Bronchial epithelial cell (primary cell): ENCODE measurements around the gene SLC7A9. TPM values are rescaled to one million over a fixed set of nuclear protein-coding genes. Genes with fewer than 3 reads are reported as not detected.
"Not testable (repeated sequence)": the region's sequence is repeated elsewhere in the genome, so short reads cannot be mapped to it uniquely, and the experiment has no call there.

Source experiments
- DNase-seq: peaks from one replicate; pipeline ENCODE4 v3.0.0-alpha.2; 2010; ENCODE audit warnings: low read depth
- FAIRE-seq: peaks from 2 replicates; lab custom pipeline; 2011; peaks lifted over from hg19 to GRCh38; lab: Jason Lieb, UNC
- H3K27me3 ChIP-seq: 2 replicates; pipeline ENCODE4 v1.5.1; 2011; ENCODE audit warnings: low read length; ENCODE audit not compliant: control insufficient read depth, insufficient read depth
- H3K36me3 ChIP-seq: 2 replicates; pipeline ENCODE4 v1.5.1; 2011; ENCODE audit warnings: low read length; ENCODE audit not compliant: control insufficient read depth, insufficient read depth
- H3K4me3 ChIP-seq: 2 replicates; pipeline ENCODE4 v1.5.1; 2011; ENCODE audit warnings: mild to moderate bottlenecking, low read depth, low read length, control low read depth
- total RNA-seq: library from RNA; depleted of rRNA; stranded (reverse); fragments of >200 nt; gene quantifications from 2 replicates; pipeline ENCODE4 v1.2.1, GENCODE V29; 2014
- TF ChIP-seq, protein P1 (sequence below): IDR thresholded peaks from 2 replicates; pipeline ENCODE4 v1.5.1; 2011; ENCODE audit warnings: mild to moderate bottlenecking, moderate library complexity, low read length, control low read depth, inconsistent platforms; ENCODE audit not compliant: insufficient read depth, severe bottlenecking

SLC7A9 gene
- total RNA-seq, 1 donor from 2014 or later: under 0.01 TPM

DNA sequence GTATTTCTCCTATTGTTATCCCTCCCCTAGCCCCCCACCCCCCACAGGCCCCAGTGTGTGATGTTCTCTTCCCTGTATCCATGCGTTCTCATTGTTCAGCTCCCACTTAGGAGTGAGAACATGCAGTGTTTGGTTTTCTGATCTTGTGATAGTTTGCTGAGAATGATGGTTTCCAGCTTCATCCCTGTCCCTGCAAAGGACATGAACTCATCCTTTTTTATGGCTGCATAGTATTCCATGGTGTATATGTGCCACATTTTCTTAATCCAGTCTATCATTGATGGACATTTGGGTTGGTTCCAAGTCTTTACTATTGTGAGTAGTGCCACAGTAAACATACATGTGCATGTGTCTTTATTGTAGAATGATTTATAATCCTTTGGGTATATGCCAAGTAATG is 87.5 kb downstream of the SLC7A9 start:
- not testable (repeated sequence) for FAIRE-seq, DNase-seq, H3K4me3 ChIP-seq

GRCh38 chr19:32781280-32781679 is 88.3 kb downstream of the SLC7A9 start:
- no peaks in the 10 kb centered on the region for H3K27me3 ChIP-seq
- FAIRE-seq (no peak), DNase-seq (no peak)
- TF ChIP-seq, protein P1, sequence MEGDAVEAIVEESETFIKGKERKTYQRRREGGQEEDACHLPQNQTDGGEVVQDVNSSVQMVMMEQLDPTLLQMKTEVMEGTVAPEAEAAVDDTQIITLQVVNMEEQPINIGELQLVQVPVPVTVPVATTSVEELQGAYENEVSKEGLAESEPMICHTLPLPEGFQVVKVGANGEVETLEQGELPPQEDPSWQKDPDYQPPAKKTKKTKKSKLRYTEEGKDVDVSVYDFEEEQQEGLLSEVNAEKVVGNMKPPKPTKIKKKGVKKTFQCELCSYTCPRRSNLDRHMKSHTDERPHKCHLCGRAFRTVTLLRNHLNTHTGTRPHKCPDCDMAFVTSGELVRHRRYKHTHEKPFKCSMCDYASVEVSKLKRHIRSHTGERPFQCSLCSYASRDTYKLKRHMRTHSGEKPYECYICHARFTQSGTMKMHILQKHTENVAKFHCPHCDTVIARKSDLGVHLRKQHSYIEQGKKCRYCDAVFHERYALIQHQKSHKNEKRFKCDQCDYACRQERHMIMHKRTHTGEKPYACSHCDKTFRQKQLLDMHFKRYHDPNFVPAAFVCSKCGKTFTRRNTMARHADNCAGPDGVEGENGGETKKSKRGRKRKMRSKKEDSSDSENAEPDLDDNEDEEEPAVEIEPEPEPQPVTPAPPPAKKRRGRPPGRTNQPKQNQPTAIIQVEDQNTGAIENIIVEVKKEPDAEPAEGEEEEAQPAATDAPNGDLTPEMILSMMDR: no peak
- no peak overlapping the region for H3K4me3 ChIP-seq
- H3K36me3 ChIP-seq: no peaks in the 10 kb centered on the region

More for the DNA sequence above, 87.5 kb downstream of the SLC7A9 start:
- not testable (repeated sequence) for H3K27me3 ChIP-seq, H3K36me3 ChIP-seq

Other genes starting within 250 kb of the SLC7A9 start
- 37.6 and 53.3 TPM in 2 replicates for gene ANKRD27, start 194.6 kb downstream of the SLC7A9 start, total RNA-seq
- 0.79 and 0.90 TPM in 2 replicates for gene RGS9BP, start 193.9 kb downstream of the SLC7A9 start, total RNA-seq
- gene NUDT19, start 177.9 kb downstream of the SLC7A9 start, total RNA-seq: 5.5 and 7.3 TPM in 2 replicates
- gene TDRD12, start 150.0 kb downstream of the SLC7A9 start, total RNA-seq: 0.13 and 1.6 TPM in 2 replicates
- gene CEP89, start 102.2 kb upstream of the SLC7A9 start, total RNA-seq: 5.0 and 7.3 TPM in 2 replicates
- 0.79 and 1.0 TPM in 2 replicates for gene FAAP24, start 102.5 kb upstream of the SLC7A9 start, total RNA-seq
- 16.3 and 22.1 TPM in 2 replicates for gene RHPN2, start 195.1 kb upstream of the SLC7A9 start, total RNA-seq
- gene GPATCH1, start 211.4 kb upstream of the SLC7A9 start, total RNA-seq: 6.3 and 8.2 TPM in 2 replicates